SK-N-SH treated with all-trans-retinoic acid at 6 μM for 48 hours (cell line): ENCODE results near the gene IRAK1BP1.

Experiments used
- ATAC-seq: fragments of 200-7000 bp; cut with Tn5 transposase; 3 replicates; pipeline ENCODE4 v1.9.1; 2020; ENCODE audit warnings: mild to moderate bottlenecking, moderate library complexity
- ARNTL ChIP-seq: fragments of 450-650 bp; formaldehyde crosslinking; IDR thresholded peaks from 2 replicates; pipeline ENCODE4 v1.5.0; 2020; ENCODE audit warnings: low read depth, mild to moderate bottlenecking, moderate library complexity, borderline replicate concordance
- BACH2 ChIP-seq: fragments of 250-450 bp; sonication (Bioruptor Pico); IDR thresholded peaks from 2 replicates; pipeline ENCODE4 v1.9.0; 2021; ENCODE audit warnings: mild to moderate bottlenecking, borderline replicate concordance
- CREB5 ChIP-seq: fragments of 250-450 bp; sonication (Bioruptor Pico); IDR thresholded peaks from 2 replicates; pipeline ENCODE4 v1.5.1; 2020; ENCODE audit warnings: low read depth, mild to moderate bottlenecking, moderate library complexity
- CSDC2 ChIP-seq: fragments of 250-450 bp; sonication (Bioruptor Pico); IDR thresholded peaks from 2 replicates; pipeline ENCODE4 v1.5.0; 2020; ENCODE audit warnings: mild to moderate bottlenecking, moderate library complexity
- CSRNP3 ChIP-seq: fragments of 250-450 bp; sonication (Bioruptor Pico); IDR thresholded peaks from 2 replicates; pipeline ENCODE4 v1.5.1; 2021; ENCODE audit warnings: mild to moderate bottlenecking, moderate library complexity
- ESRRG ChIP-seq: fragments of 250-450 bp; sonication (Bioruptor Pico); IDR thresholded peaks from 2 replicates; pipeline ENCODE4 v1.6.1; 2021; ENCODE audit warnings: mild to moderate bottlenecking
- GLIS3 ChIP-seq: fragments of 250-450 bp; sonication (Bioruptor Pico); IDR thresholded peaks from 2 replicates; pipeline ENCODE4 v1.5.0; 2020; ENCODE audit warnings: mild to moderate bottlenecking, moderate library complexity
- OSR1 ChIP-seq: fragments of 250-450 bp; sonication (Bioruptor Pico); IDR thresholded peaks from 2 replicates; pipeline ENCODE4 v1.8.0; 2022; ENCODE audit warnings: moderate library complexity, mild to moderate bottlenecking, inconsistent platforms
- PATZ1 ChIP-seq: fragments of 250-450 bp; sonication (Bioruptor Pico); IDR thresholded peaks from 2 replicates; pipeline ENCODE4 v1.8.0; 2020; ENCODE audit warnings: mild to moderate bottlenecking, moderate library complexity, borderline replicate concordance
- POU6F1 ChIP-seq: fragments of 250-450 bp; sonication (Bioruptor Pico); IDR thresholded peaks from 2 replicates; pipeline ENCODE4 v1.8.0; 2021; ENCODE audit warnings: low read depth, mild to moderate bottlenecking, moderate library complexity, borderline replicate concordance
- PPARA ChIP-seq: fragments of 250-450 bp; sonication (Bioruptor Pico); IDR thresholded peaks from 2 replicates; pipeline ENCODE4 v1.5.0; 2020; ENCODE audit warnings: mild to moderate bottlenecking, borderline replicate concordance
- RARB ChIP-seq: fragments of 250-450 bp; sonication (Bioruptor Pico); IDR thresholded peaks from 2 replicates; pipeline ENCODE4 v1.8.0; 2021; ENCODE audit warnings: mild to moderate bottlenecking, moderate library complexity
- SNAI2 ChIP-seq: fragments of 250-450 bp; sonication (Bioruptor Pico); IDR thresholded peaks from 2 replicates; pipeline ENCODE4 v1.5.0; 2020; ENCODE audit warnings: mild to moderate bottlenecking, moderate library complexity
- TOX ChIP-seq: fragments of 250-450 bp; sonication (Bioruptor Pico); IDR thresholded peaks from 2 replicates; pipeline ENCODE4 v1.8.0; 2021; ENCODE audit warnings: mild to moderate bottlenecking, moderate library complexity, borderline replicate concordance
- TSHZ2 ChIP-seq: fragments of 250-450 bp; sonication (Bioruptor Pico); IDR thresholded peaks from 2 replicates; pipeline ENCODE4 v1.5.0; 2020; ENCODE audit warnings: mild to moderate bottlenecking, moderate library complexity
- ZC3H10 ChIP-seq: fragments of 250-450 bp; sonication (Bioruptor Pico); IDR thresholded peaks from 2 replicates; pipeline ENCODE4 v1.5.1; 2021; ENCODE audit warnings: mild to moderate bottlenecking, moderate library complexity
- ZFP3 ChIP-seq: fragments of 250-450 bp; sonication (Bioruptor Pico); IDR thresholded peaks from 2 replicates; pipeline ENCODE4 v1.5.0; 2020; ENCODE audit warnings: mild to moderate bottlenecking, moderate library complexity
- ZFP30 ChIP-seq: fragments of 450-650 bp; formaldehyde crosslinking; IDR thresholded peaks from 2 replicates; pipeline ENCODE4 v1.5.0; 2022; ENCODE audit warnings: mild to moderate bottlenecking, moderate library complexity
- ZNF565 ChIP-seq: fragments of 450-650 bp; formaldehyde crosslinking; conservative IDR thresholded peaks from 2 replicates; pipeline ENCODE4 v1.5.0; 2020; ENCODE audit warnings: low read depth, mild to moderate bottlenecking, moderate library complexity
- ZNF70 ChIP-seq: fragments of 450-650 bp; formaldehyde crosslinking; IDR thresholded peaks from 2 replicates; pipeline ENCODE4 v1.5.0; 2020; ENCODE audit warnings: mild to moderate bottlenecking, moderate library complexity

IRAK1BP1 gene

GRCh38 chr6:78910591-78911171 lies 43.3 kb downstream of the IRAK1BP1 start:
- TF ChIP-seq ZC3H10 (CRISPR knock-in tag) (no peak), ZNF70 (CRISPR knock-in tag) (no peak), PATZ1 (CRISPR knock-in tag) (no peak), CSDC2 (CRISPR knock-in tag) (no peak), GLIS3 (CRISPR knock-in tag) (no peak), TOX (CRISPR knock-in tag) (no peak), CREB5 (CRISPR knock-in tag) (no peak), ARNTL (CRISPR knock-in tag) (no peak), ZFP30 (CRISPR knock-in tag) (no peak), ZFP3 (CRISPR knock-in tag) (no peak), PPARA (no peak), SNAI2 (CRISPR knock-in tag) (no peak)
- no peak for ATAC-seq

GRCh38 chr6:78911218-78911940 lies 44.0 kb downstream of the IRAK1BP1 start:
- no peak for ATAC-seq

GRCh38 chr6:78916411-78916810 lies 49.1 kb downstream of the IRAK1BP1 start:
- no peak for ATAC-seq
- TF ChIP-seq SNAI2 (CRISPR knock-in tag) = no peak
- TF ChIP-seq PPARA = no peak
- no peak for TF ChIP-seq CREB5 (CRISPR knock-in tag)
- no peak for TF ChIP-seq GLIS3 (CRISPR knock-in tag)
- TF ChIP-seq TOX (CRISPR knock-in tag) = no peak
- TF ChIP-seq ESRRG (CRISPR knock-in tag) = no peak
- TF ChIP-seq ZFP30 (CRISPR knock-in tag) = no peak
- TF ChIP-seq RARB (CRISPR knock-in tag) = no peak

More at GRCh38 chr6:78911218-78911940, 44.0 kb downstream of the IRAK1BP1 start:
- TF ChIP-seq ZFP3 (CRISPR knock-in tag) (no peak), ARNTL (CRISPR knock-in tag) (no peak), OSR1 (no peak), BACH2 (no peak), CSRNP3 (CRISPR knock-in tag) (no peak), RARB (CRISPR knock-in tag) (no peak), TOX (CRISPR knock-in tag) (no peak), TSHZ2 (CRISPR knock-in tag) (no peak)

GRCh38 chr6:78917788-78918187 lies 50.4 kb downstream of the IRAK1BP1 start:
- no peak for ATAC-seq
- TF ChIP-seq POU6F1 (CRISPR knock-in tag) (no peak), BACH2 (no peak), ZNF565 (CRISPR knock-in tag) (no peak), TSHZ2 (CRISPR knock-in tag) (no peak), ZFP30 (CRISPR knock-in tag) (no peak)
